Pancreas (tissue), 10 donors: ENCODE results near the gene RAMACL. TPM values are rescaled to one million over a fixed set of nuclear protein-coding genes. Genes with fewer than 3 reads are reported as not detected.

Experiments
- ATAC-seq, 4 donors: fragments of 200-7000 bp; cut with Tn5 transposase; one replicate each; pipeline versions ENCODE4 v1.8.0 to v1.9.1; 2020; ENCODE audit warnings: mild to moderate bottlenecking in 4 of 4, moderate library complexity in 4 of 4
- DNase-seq, 6 donors: peaks; one replicate each; pipeline ENCODE4 v3.0.0-alpha.2; 2020
- FAIRE-seq: peaks from 2 replicates; lab custom pipeline; 2012; peaks lifted over from hg19 to GRCh38; lab: Jason Lieb, UNC
- H3K27ac ChIP-seq, 4 donors: fragments of 200-600 bp; sonication (generic); 1 replicate in 3 of 4; 2 replicates in 1 of 4; pipeline versions ENCODE4 v1.5.0 to v1.8.0; 2020
- H3K27me3 ChIP-seq, 4 donors: fragments of 200-600 bp; one replicate each; pipeline ENCODE4 v1.8.0; 2021
- H3K36me3 ChIP-seq, 3 donors: fragments of 200-600 bp; sonication (generic) in 1 of 3; one replicate each; pipeline versions ENCODE4 v1.5.0 to v1.8.0; 2020 to 2021
- H3K4me1 ChIP-seq, 3 donors: fragments of 200-600 bp; one replicate each; pipeline ENCODE4 v1.8.0; 2021
- H3K4me3 ChIP-seq, 4 donors: fragments of 200-600 bp; sonication (generic) in 2 of 4; one replicate each; pipeline versions ENCODE4 v1.5.0 to v1.8.0; 2020 to 2021
- H3K9me3 ChIP-seq, 4 donors: fragments of 200-600 bp; one replicate each; pipeline ENCODE4 v1.8.0; 2021
- WGBS, 2 donors: extraction: QIAGEN DNeasy Blood & Tissue Kit; methylation state at CpG; one replicate each; pipeline ENCODE4 v1.1.7; 2013; 5-methylcytosine and 5-hydroxymethylcytosine counted together
- intact Hi-C, 3 donors: fragments of 100-400 bp; cut with DNase I; formaldehyde crosslinking; loops; one replicate each; pipeline versions ENCODE4 v1.11.1 to v1.14.2; 2022
- polyA plus RNA-seq, 2 donors: library from polyadenylated mRNA; stranded (reverse); fragments of 200-250 nt; gene quantifications; one replicate each; pipeline ENCODE4 v1.2.3, GENCODE V29; 2013
- total RNA-seq, 6 donors: library from RNA; stranded (reverse); fragmentation: NEBNext Ultra II Directional in 4 of 6; extraction: Animal tissue kit (Norgen Biotek cat#: 25700) in 4 of 6; gene quantifications; one replicate each; pipeline versions ENCODE4 v1.2.1 to v1.2.4, GENCODE V29; 2021 to 2023
- TF ChIP-seq, protein P1 (sequence below), 4 donors: fragments of 200-600 bp; sonication (generic) in 3 of 4; IDR thresholded peaks; one replicate each; pipeline versions ENCODE4 v1.5.0 to v1.8.0; 2021; ENCODE audit warnings: antibody characterized with exemption in 4 of 4
- donor health status: healthy with polysubstance abuse.
- donor health status: DM: no; HTN: no; CAD: no; lungs with moderate emphysema.
- donor health status: DM: no; HTN: no; CAD: no.
- donor health status: control.
- donor health status: control.
- donor health status: Bipolar disorder and iron deficiency.
- donor health status: DM: yes; HTN: yes; CAD: no.
- donor health status: DM: no; HTN: no; CAD: no.
- donor health status: DM: no; HTN: no; CAD: no.
- donor health status: DM: yes; HTN: yes; CAD: no.

RAMACL gene
- total and polyA plus RNA-seq, 8 donors = 0.33 to 3.1 (median 1.0) TPM

DNA sequence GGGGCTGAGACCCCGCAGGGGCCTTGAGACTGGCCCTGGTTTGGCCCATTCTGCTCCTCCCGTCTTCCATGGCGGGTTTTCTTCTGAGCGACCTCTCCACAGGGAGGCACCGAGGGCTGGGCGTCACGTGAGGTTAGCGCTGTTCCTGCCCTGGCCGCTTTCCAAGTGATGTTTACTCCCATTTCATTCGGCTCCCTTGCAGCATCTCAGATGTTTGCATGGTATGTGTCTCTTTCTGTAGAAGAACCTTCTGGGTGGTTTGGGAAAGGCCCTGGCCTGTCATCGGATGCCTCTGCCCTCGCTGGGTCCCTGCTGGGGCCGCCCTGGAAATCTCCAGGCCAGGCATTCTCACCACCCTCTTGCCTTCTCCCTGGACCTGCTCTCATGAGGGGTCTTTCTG lies 17.3 kb downstream of the RAMACL start:
- FAIRE-seq (no peak), DNase-seq (no peak), ATAC-seq (no peak)
- H3K36me3 ChIP-seq = no peaks in the 10 kb centered on the region
- WGBS, 2 donors = 90 to 96% methylated on average over 13 of the region's 13 CpGs
- no peak overlapping the region for H3K27ac ChIP-seq
- H3K4me3 ChIP-seq = no peak overlapping the region
- no peaks in the 10 kb centered on the region for H3K4me1 ChIP-seq
- H3K27me3 ChIP-seq = no peaks in the 10 kb centered on the region
- intact Hi-C loops = no loop called here
- TF ChIP-seq, protein P1, sequence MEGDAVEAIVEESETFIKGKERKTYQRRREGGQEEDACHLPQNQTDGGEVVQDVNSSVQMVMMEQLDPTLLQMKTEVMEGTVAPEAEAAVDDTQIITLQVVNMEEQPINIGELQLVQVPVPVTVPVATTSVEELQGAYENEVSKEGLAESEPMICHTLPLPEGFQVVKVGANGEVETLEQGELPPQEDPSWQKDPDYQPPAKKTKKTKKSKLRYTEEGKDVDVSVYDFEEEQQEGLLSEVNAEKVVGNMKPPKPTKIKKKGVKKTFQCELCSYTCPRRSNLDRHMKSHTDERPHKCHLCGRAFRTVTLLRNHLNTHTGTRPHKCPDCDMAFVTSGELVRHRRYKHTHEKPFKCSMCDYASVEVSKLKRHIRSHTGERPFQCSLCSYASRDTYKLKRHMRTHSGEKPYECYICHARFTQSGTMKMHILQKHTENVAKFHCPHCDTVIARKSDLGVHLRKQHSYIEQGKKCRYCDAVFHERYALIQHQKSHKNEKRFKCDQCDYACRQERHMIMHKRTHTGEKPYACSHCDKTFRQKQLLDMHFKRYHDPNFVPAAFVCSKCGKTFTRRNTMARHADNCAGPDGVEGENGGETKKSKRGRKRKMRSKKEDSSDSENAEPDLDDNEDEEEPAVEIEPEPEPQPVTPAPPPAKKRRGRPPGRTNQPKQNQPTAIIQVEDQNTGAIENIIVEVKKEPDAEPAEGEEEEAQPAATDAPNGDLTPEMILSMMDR (IDR thresholded peaks at IDR 0.05) = no peak
- H3K9me3 ChIP-seq = no peaks in the 10 kb centered on the region

DNA sequence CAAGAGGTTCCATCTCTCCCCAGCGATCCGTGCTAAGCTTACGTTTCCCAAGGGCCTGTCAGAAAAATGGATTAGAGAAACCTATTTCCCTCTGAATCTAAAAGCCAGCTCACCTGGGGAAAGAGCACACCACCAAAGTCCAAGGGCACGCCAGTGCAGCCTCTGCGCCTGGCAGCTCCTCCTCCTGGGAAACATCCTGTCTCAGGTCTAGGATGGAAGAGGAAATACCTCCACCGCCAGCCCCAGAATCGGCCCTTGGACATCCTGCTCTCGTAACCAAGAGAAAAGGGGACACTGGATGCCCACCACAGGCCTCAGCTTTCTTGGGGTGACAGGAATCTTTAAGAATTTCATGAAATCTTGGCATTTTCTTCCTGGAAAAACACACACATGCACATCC lies 18.7 kb downstream of the RAMACL start:
- Histone ChIP-seq H3K27me3 (no peaks in the 10 kb centered on the region), H3K9me3 (no peaks in the 10 kb centered on the region), H3K4me1 (no peaks in the 10 kb centered on the region), H3K4me3 (no peak overlapping the region), H3K36me3 (no peaks in the 10 kb centered on the region), H3K27ac (no peak overlapping the region)
- TF ChIP-seq, protein P1 (IDR thresholded peaks at IDR 0.05) = no peak
- ATAC-seq (no peak), DNase-seq (no peak), FAIRE-seq (no peak)
- intact Hi-C loops = no loop called here
- 88 to 92% methylated on average over 8 of the region's 8 CpGs for WGBS, 2 donors

DNA sequence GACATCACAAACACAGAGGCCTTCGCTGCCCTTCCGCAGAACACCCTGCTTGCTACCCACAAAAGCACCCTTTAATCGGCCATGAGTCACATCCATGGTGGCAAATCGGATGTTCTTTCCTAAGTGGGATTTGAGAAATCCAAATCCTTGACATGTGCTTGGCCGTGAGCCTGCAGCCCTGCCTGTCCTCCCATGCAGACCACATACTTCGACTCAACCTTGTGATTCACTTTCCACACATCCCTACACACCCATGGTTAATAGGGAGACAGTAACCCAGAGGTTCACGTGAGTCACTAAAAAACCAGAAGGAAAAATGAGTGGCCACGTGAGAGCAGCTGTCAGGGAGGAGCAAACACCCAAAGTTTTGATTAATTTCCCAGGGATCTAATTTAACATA lies 19.4 kb downstream of the RAMACL start:
- no peak overlapping the region for H3K27ac ChIP-seq
- no peaks in the 10 kb centered on the region for H3K9me3 ChIP-seq
- no peaks in the 10 kb centered on the region for H3K27me3 ChIP-seq
- no peak for DNase-seq
- H3K4me3 ChIP-seq = no peak overlapping the region
- intact Hi-C loops = no loop called here
- TF ChIP-seq, protein P1 (IDR thresholded peaks at IDR 0.05) = no peak
- no peak for ATAC-seq
- no peaks in the 10 kb centered on the region for H3K36me3 ChIP-seq
- no peaks in the 10 kb centered on the region for H3K4me1 ChIP-seq
- WGBS, 2 donors = 85 to 88% methylated on average over 8 of the region's 8 CpGs
- FAIRE-seq = no peak

DNA sequence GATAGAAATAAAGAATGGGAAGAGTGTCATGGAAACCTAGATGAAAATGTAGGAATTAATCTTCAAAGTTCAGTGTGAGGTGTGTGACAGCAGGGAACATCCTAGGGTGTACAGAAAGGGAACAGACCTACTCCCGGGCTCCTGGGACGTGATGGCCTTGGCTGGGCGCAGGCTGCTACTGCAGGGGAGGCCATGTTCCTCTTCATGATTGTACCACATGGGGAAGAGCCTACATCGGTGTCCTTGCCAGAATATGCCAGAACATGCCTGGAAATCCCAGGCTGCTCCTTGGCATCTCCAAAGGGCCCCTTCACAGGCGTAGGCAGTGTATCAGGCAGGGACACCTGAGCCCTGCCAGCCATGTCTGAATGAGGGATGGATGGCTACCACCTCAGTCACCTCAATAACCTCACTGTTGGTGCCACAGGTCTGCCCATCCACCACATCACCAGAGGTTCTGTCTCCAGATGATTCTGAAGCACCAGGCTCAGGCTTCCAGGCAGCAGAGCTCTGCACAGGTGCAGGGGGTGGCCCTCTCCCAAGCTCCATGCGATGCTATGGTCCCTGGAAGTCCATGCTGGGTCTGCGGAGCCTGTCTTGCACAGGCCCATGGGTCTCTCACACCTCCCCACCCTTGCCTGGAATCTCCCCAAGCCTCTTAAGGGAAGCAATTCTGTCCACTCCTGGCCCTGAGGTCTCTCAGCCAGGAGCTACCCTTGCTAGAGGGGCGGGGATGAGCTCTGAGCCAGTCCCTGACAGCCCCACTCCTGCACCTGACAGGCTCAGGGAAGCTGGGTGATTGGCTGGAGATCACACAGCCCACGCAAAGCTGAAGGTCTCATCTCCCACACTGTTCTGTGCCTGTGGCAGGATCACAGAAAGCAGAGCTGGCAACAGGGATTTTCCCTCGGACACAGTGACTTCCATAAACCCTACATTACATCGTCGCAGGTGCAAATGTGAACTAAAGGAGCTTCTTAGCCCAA lies 20.2 kb downstream of the RAMACL start:
- FAIRE-seq (no peak), ATAC-seq (no peak), DNase-seq (no peak)
- Histone ChIP-seq H3K4me1 (no peaks in the 10 kb centered on the region), H3K27ac (no peak overlapping the region), H3K9me3 (no peaks in the 10 kb centered on the region), H3K27me3 (no peaks in the 10 kb centered on the region), H3K36me3 (no peaks in the 10 kb centered on the region), H3K4me3 (no peak overlapping the region)
- intact Hi-C loops = no loop called here
- 91 to 98% methylated on average over 12 of the region's 12 CpGs for WGBS, 2 donors
- TF ChIP-seq, protein P1 (IDR thresholded peaks at IDR 0.05) = no peak
